HG02884 (cell line): Measurements from ENCODE around the gene ARHGEF39.
"Not testable (repeated sequence)": the region's sequence is repeated elsewhere in the genome, so short reads cannot be mapped to it uniquely, and the experiment has no call there.

ENCODE experiments used
- ATAC-seq: cut with Tn5 transposase; IDR thresholded peaks from one replicate; pipeline ENCODE4 v1.9.1; 2021; ENCODE audit warnings: mild to moderate bottlenecking, moderate library complexity; ENCODE audit not compliant: unreplicated experiment

The ARHGEF39 gene

DNA sequence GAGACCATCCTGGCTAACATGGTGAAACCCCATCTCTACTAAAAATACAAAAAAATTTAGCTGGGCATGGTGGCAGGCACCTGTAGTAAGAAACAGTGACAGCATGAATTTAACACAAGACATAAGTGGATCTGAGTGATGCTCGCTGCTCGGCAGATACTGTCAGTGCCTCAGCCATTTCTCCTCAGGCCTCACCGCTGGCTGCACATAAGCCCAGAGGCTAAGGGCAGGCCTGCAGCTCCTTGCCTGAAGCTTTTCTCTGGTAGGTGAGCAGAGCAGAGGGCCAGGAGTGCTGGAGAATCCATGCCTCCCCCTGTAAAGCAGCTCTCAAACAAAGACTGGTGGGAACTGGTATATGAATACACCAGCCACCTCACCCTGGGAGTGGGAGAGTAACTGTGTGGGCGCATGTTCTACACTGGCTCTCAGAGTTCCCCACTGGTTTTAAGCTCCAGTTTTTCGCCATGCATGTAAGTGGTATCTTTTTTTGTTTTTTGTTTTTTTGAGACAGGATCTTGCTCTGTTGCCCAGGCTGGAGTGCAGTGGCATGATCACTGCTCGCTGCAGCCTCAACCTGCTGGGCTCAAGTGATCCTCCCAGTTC is 36.5 kb downstream of the ARHGEF39 start:
- no peak for ATAC-seq

DNA sequence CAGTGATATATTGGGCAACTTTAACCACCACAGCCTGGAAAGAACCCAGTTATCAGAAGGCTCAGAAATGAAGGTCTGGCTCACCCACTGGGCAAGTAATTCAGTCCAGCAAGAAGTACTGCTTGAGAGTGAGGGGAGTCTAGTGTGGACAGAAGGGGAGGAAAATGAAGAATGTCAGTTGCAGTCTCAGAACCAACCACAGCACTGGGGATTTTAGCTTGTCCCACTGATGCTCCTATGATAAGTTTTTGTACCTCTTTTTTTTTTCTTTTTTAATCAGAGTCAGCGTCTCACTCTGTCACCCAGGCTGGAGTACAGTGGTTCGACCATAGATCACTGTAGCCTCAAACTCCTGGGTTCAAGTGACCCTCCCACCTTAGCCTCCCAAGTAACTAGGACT is 37.4 kb downstream of the ARHGEF39 start:
- ATAC-seq = no peak

DNA sequence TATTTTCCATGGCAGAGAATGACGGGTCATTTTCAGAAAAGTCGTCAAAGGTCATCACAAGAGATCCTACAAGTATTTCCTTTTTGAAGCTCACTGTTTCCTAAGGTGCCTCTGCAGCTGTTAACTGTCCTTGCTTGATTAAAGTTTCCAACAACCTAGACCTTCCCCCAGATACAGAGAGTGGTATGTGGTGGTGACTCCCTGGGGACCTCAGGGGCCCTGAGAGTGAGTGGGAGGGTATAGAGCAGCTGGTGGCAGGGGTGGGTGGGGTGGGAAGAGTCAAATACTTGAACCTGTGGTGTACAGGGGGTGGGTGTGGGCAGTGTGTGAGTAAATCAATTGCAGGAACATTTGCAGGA is 45.2 kb downstream of the ARHGEF39 start:
- peak; percentile 48 for ATAC-seq

DNA sequence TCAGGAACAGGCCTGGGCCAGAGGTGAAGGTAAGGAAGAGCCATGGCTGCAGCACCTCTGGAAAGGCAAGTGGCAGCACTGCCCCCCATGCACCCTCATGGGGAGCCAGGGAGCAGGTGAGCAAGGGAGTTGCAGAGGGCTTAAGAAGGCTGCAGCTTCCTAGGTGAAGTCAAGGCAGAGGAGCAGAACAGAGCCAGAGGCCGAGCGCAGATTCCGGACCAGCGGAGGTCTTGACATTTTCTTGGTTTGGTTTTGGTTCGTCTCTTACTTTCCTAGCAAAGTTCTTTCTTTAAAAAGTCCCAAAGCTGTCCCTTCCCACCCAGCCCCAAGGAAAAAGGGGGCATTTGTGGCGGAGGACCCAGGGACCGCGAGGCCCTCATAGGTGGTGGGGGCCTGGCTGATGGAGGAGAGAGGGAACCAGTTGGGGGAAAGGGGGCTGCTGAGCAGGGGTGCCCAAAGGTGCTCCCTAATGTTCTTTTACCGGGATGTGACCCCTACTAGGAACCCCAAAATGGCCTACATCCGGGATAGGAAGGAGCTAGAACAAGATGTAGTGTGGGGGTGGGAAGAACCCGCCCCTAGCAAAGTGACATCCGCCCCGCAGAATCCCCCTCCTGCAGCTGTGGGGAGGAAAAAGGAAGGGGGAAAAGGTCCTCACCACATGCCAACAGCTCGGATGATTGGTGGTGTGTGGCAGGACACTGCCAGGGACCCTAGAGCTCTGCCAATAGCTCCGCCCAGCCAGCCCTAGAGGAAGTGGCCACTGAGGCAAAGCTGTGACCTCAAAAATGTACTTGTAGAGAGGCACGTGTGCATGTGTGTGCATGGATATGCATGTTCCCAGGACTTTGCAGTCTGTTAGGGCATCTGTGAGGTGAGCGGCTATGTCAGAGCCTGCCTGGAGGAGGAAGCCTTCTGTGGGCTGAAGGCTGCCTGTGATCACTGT is 45.9 kb downstream of the ARHGEF39 start:
- peak; percentile 41 for ATAC-seq

DNA sequence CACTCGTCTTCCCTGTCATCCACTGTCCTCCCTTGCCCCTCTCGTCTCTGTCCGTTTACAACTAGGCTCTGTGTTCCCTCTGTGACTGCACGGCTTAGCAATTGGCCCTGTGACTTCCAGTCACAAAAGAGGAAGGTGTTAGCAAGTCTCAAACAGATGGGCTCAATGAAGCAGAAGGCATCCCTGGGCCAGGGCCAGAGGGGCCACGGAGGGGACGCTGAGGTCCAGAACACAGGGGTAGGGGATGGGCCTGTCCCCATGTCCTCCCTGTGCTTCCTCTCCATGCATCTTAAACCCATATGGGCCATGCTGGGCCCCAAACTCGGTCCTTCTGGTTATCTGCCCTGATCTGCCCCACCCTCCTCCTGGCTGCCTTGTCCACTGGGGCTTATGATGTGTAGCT is 46.7 kb downstream of the ARHGEF39 start, which contains the start of gene CD72:
Gene CD72 (minus strand): TSS at position 89 of the 403 bp plus-strand sequence. CDS start 110 bp downstream, outside the sequence.
- no peak for ATAC-seq

DNA sequence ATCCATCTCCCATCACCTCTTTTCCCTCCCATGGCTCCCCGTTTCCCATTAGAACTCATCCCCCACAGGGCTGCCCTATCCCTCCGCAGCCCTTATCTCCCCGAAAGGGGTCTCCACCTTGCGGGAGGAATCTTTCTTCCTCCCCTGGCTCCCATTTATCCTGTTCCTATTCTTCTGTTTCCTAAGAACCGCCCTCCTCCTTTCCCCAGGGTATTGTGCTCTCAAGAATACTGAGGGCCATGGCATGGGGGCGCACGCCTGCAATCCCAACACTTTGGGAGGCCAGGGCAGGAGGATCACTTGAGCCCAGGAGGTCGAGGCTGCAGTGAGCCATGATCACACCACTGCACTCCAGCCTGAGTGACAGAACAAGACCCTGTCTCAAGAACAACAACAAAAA is 47.4 kb downstream of the ARHGEF39 start:
- no peak for ATAC-seq

DNA sequence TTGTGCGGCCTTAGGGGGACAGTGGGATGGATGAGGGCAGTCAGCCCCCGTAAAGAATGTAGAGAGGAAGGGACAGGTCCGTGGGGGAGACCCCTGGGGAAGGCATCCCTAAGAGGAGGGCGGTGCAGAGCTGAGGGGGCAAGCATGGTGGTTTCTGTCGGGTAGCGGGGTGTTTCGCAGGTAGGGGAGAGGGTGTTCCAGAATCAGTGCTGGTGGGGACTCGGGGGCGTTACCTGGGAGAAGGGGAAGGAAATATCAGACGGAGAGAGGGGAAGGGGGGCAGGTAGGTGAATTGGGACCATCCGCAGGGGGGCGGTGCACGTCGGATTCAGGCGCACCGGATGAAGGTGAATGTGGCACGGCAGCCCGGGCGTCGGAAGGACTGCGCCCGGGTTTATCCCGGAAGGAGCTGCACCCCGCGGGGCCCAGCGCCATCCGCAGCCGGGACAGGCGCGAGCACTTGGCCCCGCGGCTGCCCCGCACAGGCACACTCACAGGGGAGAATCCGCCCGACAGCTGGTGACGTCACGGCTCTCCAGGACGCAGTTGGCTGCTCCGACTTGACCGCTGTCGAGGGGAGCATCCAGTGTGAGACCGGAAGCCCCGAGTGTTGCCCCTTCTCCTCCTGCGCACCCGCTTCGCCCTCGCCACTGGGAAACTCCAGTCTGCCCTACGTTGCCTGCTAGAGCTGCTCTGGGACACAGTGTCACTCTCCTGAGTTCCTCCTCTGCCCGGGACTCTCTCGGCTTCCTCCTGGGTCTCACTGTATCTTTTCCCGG is 48.1 kb downstream of the ARHGEF39 start:
- ATAC-seq = peak; percentile 40

DNA sequence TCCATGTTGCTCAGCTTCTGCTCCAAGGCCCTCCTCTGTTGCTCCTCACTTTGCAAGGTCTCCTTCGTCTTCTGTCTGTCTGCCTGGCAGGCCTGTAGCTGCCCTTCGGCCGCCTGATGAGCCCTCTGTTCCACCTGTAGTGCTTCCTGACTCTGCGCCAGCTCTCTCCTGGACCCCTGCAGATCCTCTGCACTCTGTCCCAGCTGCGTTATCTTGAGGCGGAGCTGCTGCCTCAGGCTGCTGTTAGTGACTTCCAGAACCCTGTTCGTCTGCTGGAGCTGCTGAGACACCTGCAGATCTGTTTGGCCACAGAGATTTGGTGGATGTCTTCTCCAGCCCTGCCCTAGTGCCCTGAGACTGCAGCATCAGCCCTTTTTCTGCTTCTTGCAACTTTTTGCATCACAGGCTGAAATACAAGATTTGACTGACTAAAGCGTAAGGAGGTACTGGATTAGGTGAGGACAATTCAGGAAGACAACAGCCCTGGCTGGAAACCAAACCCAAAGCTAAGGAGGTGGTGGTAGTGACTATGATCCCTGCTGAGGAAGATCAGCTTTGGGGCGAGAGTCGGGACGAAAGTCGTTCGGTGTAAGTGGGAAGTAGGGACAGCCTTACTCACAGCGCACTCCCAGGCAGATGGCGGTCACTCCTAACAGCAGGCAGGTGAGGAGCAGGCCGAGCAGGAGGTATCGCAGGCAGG is 48.9 kb downstream of the ARHGEF39 start:
- ATAC-seq = no peak

DNA sequence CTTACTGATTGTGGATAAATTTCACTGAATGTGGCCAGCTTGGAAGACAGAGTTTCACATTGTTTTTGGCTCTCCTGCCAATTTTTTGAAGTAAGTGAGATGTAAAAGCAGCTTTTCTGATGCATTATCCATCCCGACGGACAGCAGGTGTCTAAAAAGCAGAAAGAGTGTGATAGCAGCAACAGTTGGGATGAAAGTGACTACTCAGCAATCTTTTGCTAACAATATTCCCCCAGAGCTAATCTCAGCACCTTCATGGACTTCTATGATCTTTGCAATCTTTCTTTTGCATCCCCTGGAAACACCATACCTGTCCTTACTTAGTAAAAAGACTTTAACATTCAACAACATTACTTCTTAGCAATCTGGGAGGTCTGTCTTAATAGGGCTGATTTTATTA is 52.2 kb downstream of the ARHGEF39 start:
- no peak for ATAC-seq

DNA sequence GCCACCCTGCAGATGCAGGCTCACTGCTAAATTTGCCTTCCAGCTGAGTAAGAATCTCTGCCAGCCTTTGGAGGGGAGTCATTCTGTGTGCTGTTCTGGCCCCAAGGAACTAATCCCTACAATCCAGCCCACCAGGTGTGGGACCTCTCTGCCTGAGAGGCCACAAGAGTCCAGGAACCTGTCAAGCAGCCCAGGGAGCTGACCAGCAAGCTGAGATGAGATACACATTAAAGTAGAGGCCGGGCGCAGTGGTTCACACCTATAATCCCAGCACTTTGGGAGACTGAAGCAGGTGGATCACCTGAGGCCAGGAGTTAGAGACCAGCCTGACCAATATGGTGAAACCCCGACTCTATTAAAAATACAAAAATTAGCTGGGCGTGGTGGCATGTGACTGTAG is 52.9 kb downstream of the ARHGEF39 start:
- not testable (repeated sequence) for ATAC-seq

DNA sequence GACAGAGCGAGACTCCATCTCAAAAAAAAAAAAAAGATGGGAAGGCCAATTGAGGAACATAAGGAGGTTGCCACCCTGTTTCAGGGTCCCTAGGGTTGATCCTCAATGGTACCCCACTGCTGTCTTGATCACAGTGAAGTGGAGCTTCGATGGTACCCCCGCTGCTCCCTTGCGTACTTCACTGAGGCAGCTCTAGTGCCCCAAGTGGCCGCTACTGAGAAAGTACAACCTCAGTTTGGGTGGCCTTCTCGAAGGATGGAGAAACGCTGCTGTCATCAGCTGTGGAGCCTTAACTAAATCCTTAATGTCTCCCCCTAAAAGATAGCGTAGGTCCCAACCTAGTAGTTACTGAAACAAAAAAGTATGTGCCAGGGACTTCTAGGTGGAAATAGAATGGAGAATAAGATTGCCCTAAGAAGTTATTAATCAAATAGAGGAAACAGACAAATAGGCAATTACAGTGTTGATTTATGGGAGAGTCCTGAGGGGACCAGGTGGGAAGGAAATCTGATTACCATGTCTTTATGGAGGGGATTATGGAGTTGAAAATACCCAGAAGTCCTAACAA is 53.7 kb downstream of the ARHGEF39 start:
- no peak for ATAC-seq

DNA sequence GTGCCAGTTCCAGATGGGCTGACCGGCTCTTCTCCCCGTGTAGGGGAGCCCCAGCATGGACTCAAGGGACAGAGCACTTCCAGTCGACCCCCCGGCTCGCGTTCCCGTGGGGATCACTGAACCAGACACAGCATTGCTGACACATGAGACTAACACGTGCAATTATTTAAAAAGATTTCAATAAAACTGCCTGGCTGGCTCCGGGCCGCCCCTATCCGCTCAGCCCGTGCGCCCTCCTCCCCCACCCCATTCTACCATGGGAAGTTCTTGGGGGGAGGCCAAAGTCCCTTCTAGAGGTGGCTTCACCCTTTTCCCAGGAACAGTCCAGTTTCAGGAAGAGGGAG is 55.2 kb downstream of the ARHGEF39 start:
- no peak for ATAC-seq
